Suprapubic skin (tissue), 4 donors: Measurements from ENCODE around the gene P2RX7. TPM values are rescaled to one million over a fixed set of nuclear protein-coding genes. Genes with fewer than 3 reads are reported as not detected.

ENCODE experiments used
- DNase-seq, 2 donors: peaks; one replicate each; pipeline ENCODE4 v3.0.0-alpha.2; 2019; ENCODE audit warnings: low spot score in 2 of 2
- H3K27ac ChIP-seq: fragments of 200-600 bp; sonication (generic); one replicate; pipeline ENCODE4 v1.5.1; 2019
- H3K27me3 ChIP-seq: fragments of 200-600 bp; sonication (generic); one replicate; pipeline ENCODE4 v1.5.1; 2019
- H3K36me3 ChIP-seq: fragments of 200-600 bp; sonication (generic); one replicate; pipeline ENCODE4 v1.5.1; 2019
- H3K4me1 ChIP-seq: fragments of 200-600 bp; sonication (generic); one replicate; pipeline ENCODE4 v1.5.1; 2019
- H3K4me3 ChIP-seq: fragments of 200-600 bp; sonication (generic); one replicate; pipeline ENCODE4 v1.5.1; 2019; ENCODE audit warnings: mild to moderate bottlenecking
- H3K9me3 ChIP-seq: fragments of 200-600 bp; sonication (generic); one replicate; pipeline ENCODE4 v1.5.1; 2019
- EP300 ChIP-seq: sonication (generic); formaldehyde crosslinking; IDR thresholded peaks from one replicate; pipeline ENCODE4 v1.6.1; 2017; ENCODE audit warnings: antibody characterized with exemption
- POLR2A ChIP-seq, 2 donors: fragments of 450-650 bp; IDR thresholded peaks; one replicate each; pipeline ENCODE4 v1.6.1; 2017; ENCODE audit warnings: antibody characterized with exemption in 2 of 2, mild to moderate bottlenecking in 2 of 2, moderate library complexity in 2 of 2
- POLR2AphosphoS5 ChIP-seq, 3 donors: sonication (generic); formaldehyde crosslinking; IDR thresholded peaks; one replicate each; pipeline ENCODE4 v1.6.1; 2017; ENCODE audit warnings: antibody characterized with exemption in 3 of 3
- WGBS: methylation state at CpG from one replicate; pipeline ENCODE4 v1.1.5; 2018; 5-methylcytosine and 5-hydroxymethylcytosine counted together
- total RNA-seq, 4 donors: library from RNA; depleted of rRNA; stranded (reverse); fragments of >200 nt; gene quantifications; one replicate each; pipeline ENCODE4 v1.1.0, GENCODE V29; 2016
- TF ChIP-seq, protein P1 (sequence below), 2 donors: fragments of 200-600 bp in 1 of 2; fragments of 450-650 bp in 1 of 2; sonication (generic) in 1 of 2; IDR thresholded peaks; one replicate each; pipeline ENCODE4 v1.5.1; 2016 to 2019; ENCODE audit warnings: antibody characterized with exemption in 2 of 2, mild to moderate bottlenecking in 1 of 2, moderate library complexity in 1 of 2

The P2RX7 gene
- total RNA-seq, 4 donors from 2014 or later: 14.0 to 65.7 (median 19.2) TPM

- TF ChIP-seq POLR2A (IDR thresholded peaks at IDR 0.05) (no peak), EP300 (no peak), POLR2AphosphoS5 (IDR thresholded peaks at IDR 0.05) (no peak)
- TF ChIP-seq, protein P1, sequence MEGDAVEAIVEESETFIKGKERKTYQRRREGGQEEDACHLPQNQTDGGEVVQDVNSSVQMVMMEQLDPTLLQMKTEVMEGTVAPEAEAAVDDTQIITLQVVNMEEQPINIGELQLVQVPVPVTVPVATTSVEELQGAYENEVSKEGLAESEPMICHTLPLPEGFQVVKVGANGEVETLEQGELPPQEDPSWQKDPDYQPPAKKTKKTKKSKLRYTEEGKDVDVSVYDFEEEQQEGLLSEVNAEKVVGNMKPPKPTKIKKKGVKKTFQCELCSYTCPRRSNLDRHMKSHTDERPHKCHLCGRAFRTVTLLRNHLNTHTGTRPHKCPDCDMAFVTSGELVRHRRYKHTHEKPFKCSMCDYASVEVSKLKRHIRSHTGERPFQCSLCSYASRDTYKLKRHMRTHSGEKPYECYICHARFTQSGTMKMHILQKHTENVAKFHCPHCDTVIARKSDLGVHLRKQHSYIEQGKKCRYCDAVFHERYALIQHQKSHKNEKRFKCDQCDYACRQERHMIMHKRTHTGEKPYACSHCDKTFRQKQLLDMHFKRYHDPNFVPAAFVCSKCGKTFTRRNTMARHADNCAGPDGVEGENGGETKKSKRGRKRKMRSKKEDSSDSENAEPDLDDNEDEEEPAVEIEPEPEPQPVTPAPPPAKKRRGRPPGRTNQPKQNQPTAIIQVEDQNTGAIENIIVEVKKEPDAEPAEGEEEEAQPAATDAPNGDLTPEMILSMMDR (IDR thresholded peaks at IDR 0.05): no peak
- WGBS: 98% methylated on average over 3 of the region's 3 CpGs
Observed at GRCh38 chr12:121135320-121135719, 2.6 kb downstream of the P2RX7 start.

DNA sequence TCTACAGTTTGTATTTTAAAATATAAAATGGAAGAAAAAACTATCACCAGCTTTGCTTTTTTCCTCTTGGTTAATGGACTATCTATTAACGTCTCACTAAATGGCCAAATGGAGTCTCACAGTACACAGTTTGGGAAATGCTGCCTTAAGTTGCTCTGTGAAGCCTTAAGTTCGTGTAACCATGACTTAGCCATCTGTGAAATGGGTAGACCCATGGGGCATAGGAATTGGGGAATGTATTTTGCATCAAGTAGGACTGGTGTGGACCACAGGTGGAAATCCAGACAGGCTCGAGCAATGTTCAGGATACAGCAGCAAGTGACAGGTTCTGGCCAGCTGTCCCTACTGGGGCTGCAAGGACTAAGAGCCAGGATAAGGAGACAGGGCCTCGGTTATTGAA, 4.8 kb downstream of the P2RX7 start:
- peaks cover 23% of the 10 kb centered on the region for H3K4me1 ChIP-seq
- H3K36me3 ChIP-seq: peaks cover 3% of the 10 kb centered on the region
- no peak overlapping the region for H3K27ac ChIP-seq
- no peak overlapping the region for H3K4me3 ChIP-seq
- H3K9me3 ChIP-seq: no peaks in the 10 kb centered on the region
- DNase-seq: no peak
- 66% methylated on average over 4 of the region's 4 CpGs for WGBS
- no peaks in the 10 kb centered on the region for H3K27me3 ChIP-seq
- TF ChIP-seq EP300: no peak

More at GRCh38 chr12:121135320-121135719, 2.6 kb downstream of the P2RX7 start:
- Histone ChIP-seq H3K4me3 (no peak overlapping the region), H3K4me1 (peaks cover 40% of the 10 kb centered on the region), H3K27me3 (no peaks in the 10 kb centered on the region), H3K27ac (no peak overlapping the region), H3K36me3 (no peaks in the 10 kb centered on the region), H3K9me3 (no peaks in the 10 kb centered on the region)
- DNase-seq: no peak

DNA sequence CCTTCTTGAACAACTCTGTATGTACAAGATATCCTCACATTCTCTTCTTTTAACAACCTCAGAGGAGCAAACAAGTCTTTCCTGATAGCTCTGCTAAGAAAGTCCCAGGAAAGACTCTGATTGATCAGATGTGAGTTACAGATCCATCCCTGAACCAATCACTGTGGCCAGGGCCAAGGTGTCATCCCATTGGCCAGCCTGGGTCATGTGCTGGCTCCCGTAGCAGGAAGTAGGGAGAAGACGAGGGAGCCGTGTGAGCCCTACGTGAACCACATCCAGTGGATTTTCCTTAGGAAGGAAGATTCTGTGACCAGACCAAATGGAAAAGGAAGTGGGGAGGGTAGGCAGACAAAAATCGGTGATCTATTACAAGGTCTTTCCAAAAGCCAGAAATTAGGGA, 5.6 kb downstream of the P2RX7 start:
- Histone ChIP-seq H3K27me3 (no peaks in the 10 kb centered on the region), H3K4me3 (no peak overlapping the region), H3K36me3 (peaks cover 3% of the 10 kb centered on the region), H3K9me3 (no peaks in the 10 kb centered on the region), H3K27ac (no peak overlapping the region), H3K4me1 (peaks cover 17% of the 10 kb centered on the region)
- no peak for DNase-seq
- 88% methylated on average over 5 of the region's 5 CpGs for WGBS
- TF ChIP-seq POLR2A (IDR thresholded peaks at IDR 0.05): no peak
- TF ChIP-seq, protein P1 (IDR thresholded peaks at IDR 0.05): no peak
- no peak for TF ChIP-seq POLR2AphosphoS5 (IDR thresholded peaks at IDR 0.05)
- TF ChIP-seq EP300: no peak

GRCh38 chr12:121139286-121139685, 6.6 kb downstream of the P2RX7 start:
- no peak for DNase-seq

GRCh38 chr12:121142171-121142950, 9.7 kb downstream of the P2RX7 start:
- Histone ChIP-seq H3K4me3 (no peak overlapping the region), H3K27ac (no peak overlapping the region), H3K36me3 (peaks cover 3% of the 10 kb centered on the region), H3K4me1 (peaks cover 4% of the 10 kb centered on the region), H3K27me3 (no peaks in the 10 kb centered on the region), H3K9me3 (no peaks in the 10 kb centered on the region)
- no peak for TF ChIP-seq POLR2AphosphoS5 (IDR thresholded peaks at IDR 0.05)
- no peak for TF ChIP-seq POLR2A (IDR thresholded peaks at IDR 0.05)
- no peak for TF ChIP-seq EP300
- TF ChIP-seq, protein P1 (IDR thresholded peaks at IDR 0.05): no peak
- WGBS: 95% methylated on average over 11 of the region's 11 CpGs
- no peak for DNase-seq

More at GRCh38 chr12:121139286-121139685, 6.6 kb downstream of the P2RX7 start:
- TF ChIP-seq EP300 (no peak), POLR2AphosphoS5 (IDR thresholded peaks at IDR 0.05) (no peak), POLR2A (IDR thresholded peaks at IDR 0.05) (no peak)
- TF ChIP-seq, protein P1 (IDR thresholded peaks at IDR 0.05): no peak
- Histone ChIP-seq H3K27me3 (no peaks in the 10 kb centered on the region), H3K4me1 (peaks cover 10% of the 10 kb centered on the region), H3K9me3 (no peaks in the 10 kb centered on the region), H3K4me3 (no peak overlapping the region), H3K27ac (no peak overlapping the region), H3K36me3 (peaks cover 3% of the 10 kb centered on the region)
- 100% methylated on average over 4 of the region's 5 CpGs for WGBS
